ENCODE data around the gene DGUOK.

DNA sequence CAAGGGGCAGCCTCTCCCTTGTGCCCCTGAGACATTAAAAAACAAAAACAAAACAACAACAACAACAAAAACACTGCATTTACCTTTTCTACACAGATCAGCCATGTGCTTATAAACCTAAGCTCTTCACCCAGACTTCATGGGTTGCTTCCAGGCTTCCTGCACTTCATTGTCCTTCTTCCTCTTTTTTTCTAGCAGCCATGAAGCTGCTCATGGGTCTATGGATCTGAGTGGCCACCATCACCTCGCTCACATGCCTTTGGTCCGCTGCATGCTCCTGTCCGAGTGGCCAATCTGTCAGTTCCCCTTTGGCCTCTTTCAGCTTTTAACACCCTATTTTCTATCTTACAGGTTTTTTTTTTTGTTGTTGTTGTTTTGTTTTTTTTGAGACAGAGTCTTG is 49.1 kb downstream of the DGUOK start:
- TF ChIP-seq POLR2A (IDR thresholded peaks at IDR 0.05) = no peak
- TF ChIP-seq, protein P1, sequence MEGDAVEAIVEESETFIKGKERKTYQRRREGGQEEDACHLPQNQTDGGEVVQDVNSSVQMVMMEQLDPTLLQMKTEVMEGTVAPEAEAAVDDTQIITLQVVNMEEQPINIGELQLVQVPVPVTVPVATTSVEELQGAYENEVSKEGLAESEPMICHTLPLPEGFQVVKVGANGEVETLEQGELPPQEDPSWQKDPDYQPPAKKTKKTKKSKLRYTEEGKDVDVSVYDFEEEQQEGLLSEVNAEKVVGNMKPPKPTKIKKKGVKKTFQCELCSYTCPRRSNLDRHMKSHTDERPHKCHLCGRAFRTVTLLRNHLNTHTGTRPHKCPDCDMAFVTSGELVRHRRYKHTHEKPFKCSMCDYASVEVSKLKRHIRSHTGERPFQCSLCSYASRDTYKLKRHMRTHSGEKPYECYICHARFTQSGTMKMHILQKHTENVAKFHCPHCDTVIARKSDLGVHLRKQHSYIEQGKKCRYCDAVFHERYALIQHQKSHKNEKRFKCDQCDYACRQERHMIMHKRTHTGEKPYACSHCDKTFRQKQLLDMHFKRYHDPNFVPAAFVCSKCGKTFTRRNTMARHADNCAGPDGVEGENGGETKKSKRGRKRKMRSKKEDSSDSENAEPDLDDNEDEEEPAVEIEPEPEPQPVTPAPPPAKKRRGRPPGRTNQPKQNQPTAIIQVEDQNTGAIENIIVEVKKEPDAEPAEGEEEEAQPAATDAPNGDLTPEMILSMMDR (IDR thresholded peaks at IDR 0.05) = no peak
